ENCODE results near the gene ZNF286A. TPM values are rescaled to one million over a fixed set of nuclear protein-coding genes. Genes with fewer than 3 reads are reported as not detected.

The ZNF286A gene
- total and polyA plus RNA-seq, 10 of the 15 experiments (the other 5 are each of a cell fraction or from before 2014, with no cell fraction given), result 8.1 to 31.2 (median 18.2) TPM

- no peak for ATAC-seq
- Histone ChIP-seq H3K9ac (ENCODE audit: control insufficient read depth, insufficient read depth, low read length) (no peak overlapping the region), H3K36me3 (ENCODE audit: control insufficient read depth in 2 of 2, insufficient read depth in 2 of 2, low read length in 1 of 2) (no peaks in the 10 kb centered on the region), H3K4me1 (ENCODE audit: control insufficient read depth, insufficient read depth, low read length) (no peaks in the 10 kb centered on the region), H4K20me1 (ENCODE audit: control insufficient read depth, insufficient read depth) (no peaks in the 10 kb centered on the region), H3K27me3 (replicated peaks in 1 of 2; ENCODE audit: control insufficient read depth in 2 of 2, insufficient read depth in 2 of 2, low read length in 1 of 2) (no peaks in the 10 kb centered on the region), H3K4me3 (no peak overlapping the region), H3K79me2 (ENCODE audit: control insufficient read depth, insufficient read depth, low read length) (no peaks in the 10 kb centered on the region), H2AFZ (ENCODE audit: control insufficient read depth, low read depth, low read length) (no peak overlapping the region), H3K4me2 (ENCODE audit: control insufficient read depth, insufficient read depth) (no peak overlapping the region), H3K27ac (ENCODE audit: control insufficient read depth, insufficient read depth) (no peak overlapping the region), H3K9me3 (replicated peaks; ENCODE audit: control insufficient read depth, insufficient read depth, low read length) (no peaks in the 10 kb centered on the region)
- intact Hi-C loops (cut with micrococcal nuclease; ENCODE audit: unreplicated experiment), result no loop called here
- ChIA-PET SMC1A (ENCODE audit: uncharacterized antibody, unreplicated experiment) (no interaction called here), CTCF (no interaction called here), RAD21 (ENCODE audit: unreplicated experiment) (no interaction called here), POLR2A (no interaction called here)
- DNase-seq (ENCODE audit: low read depth, low spot score), result no peak
- FAIRE-seq, result no peak
- no peak for TF ChIP-seq RELA (IDR thresholded peaks at IDR 0.05; ENCODE audit: borderline replicate concordance, partially characterized antibody)
- TF ChIP-seq EZH2 (IDR thresholded peaks at IDR 0.05; ENCODE audit: borderline replicate concordance, control insufficient read depth, low read depth, low read length), result no peak
- TF ChIP-seq ATF2 (IDR thresholded peaks at IDR 0.05; ENCODE audit: low read length), result no peak
- TF ChIP-seq PML (IDR thresholded peaks at IDR 0.05; ENCODE audit: low read length), result no peak
- no peak for TF ChIP-seq ZBTB40 (IDR thresholded peaks at IDR 0.05; ENCODE audit: borderline replicate concordance)
- no peak for TF ChIP-seq ELK1 (IDR thresholded peaks at IDR 0.05; ENCODE audit: low read depth, low read length)
- no peak for TF ChIP-seq POLR2A (IDR thresholded peaks at IDR 0.05; ENCODE audit: low read depth, low read length)
- no peak for TF ChIP-seq SIX5 (IDR thresholded peaks at IDR 0.05; ENCODE audit: low read depth, low read length, severe bottlenecking)
- TF ChIP-seq TBL1XR1 (IDR thresholded peaks at IDR 0.05; ENCODE audit: low read depth, low read length), result no peak
- no peak for TF ChIP-seq FOS (IDR thresholded peaks at IDR 0.05; ENCODE audit: borderline replicate concordance, extremely low read depth, insufficient read length)
- no peak for TF ChIP-seq HDAC6 (IDR thresholded peaks at IDR 0.05; ENCODE audit: unreplicated experiment)
- no peak for TF ChIP-seq CREM (IDR thresholded peaks at IDR 0.05; ENCODE audit: low read depth)
- TF ChIP-seq SPI1 (IDR thresholded peaks at IDR 0.05; ENCODE audit: borderline replicate concordance, insufficient read depth, low read depth, low read length), result no peak
- TF ChIP-seq ZNF217 (IDR thresholded peaks at IDR 0.05), result no peak
- TF ChIP-seq USF1 (IDR thresholded peaks at IDR 0.05; ENCODE audit: borderline replicate concordance, extremely low read length, insufficient read depth, low read depth, low read length), result no peak
- TF ChIP-seq RAD51 (IDR thresholded peaks at IDR 0.05), result no peak
- BruUV-seq (replicated peaks), result no TSS peak
- 33% methylated on average over 7 of the region's 7 CpGs for WGBS (ENCODE audit: insufficient coverage, insufficient replicate concordance, low lambda C conversion rate, missing lambda C conversion rate)
- in situ Hi-C loops (cut with MboI), result no loop called here
Observed at GRCh38 chr17:15740570-15741120, 41.1 kb downstream of the ZNF286A start.

All from GM12878 (cell line).